CD4-positive, alpha-beta T cell treated with Interleukin-17A for 4 hours (primary cell): Measurements from ENCODE around the gene ADGRG3.
"Not testable (repeated sequence)": the region's sequence is repeated elsewhere in the genome, so short reads cannot be mapped to it uniquely, and the experiment has no call there.

Experiments
- DNase-seq: peaks from one replicate; pipeline ENCODE4 v3.0.0-alpha.2; 2020; ENCODE audit warnings: mixed read lengths

Gene ADGRG3

GRCh38 chr16:57722210-57722499, 54.0 kb downstream of the ADGRG3 start:
- no peak for DNase-seq

- no peak for DNase-seq
Measured at GRCh38 chr16:57722651-57723050, 54.5 kb downstream of the ADGRG3 start.

GRCh38 chr16:57723170-57723569, 55.1 kb downstream of the ADGRG3 start:
- no peak for DNase-seq

GRCh38 chr16:57724531-57724930, 56.4 kb downstream of the ADGRG3 start:
- no peak for DNase-seq

GRCh38 chr16:57725151-57725550, 57.0 kb downstream of the ADGRG3 start:
- DNase-seq: no peak

- DNase-seq: no peak
Measured at GRCh38 chr16:57725554-57725953, 57.4 kb downstream of the ADGRG3 start.

GRCh38 chr16:57725976-57726375, 57.9 kb downstream of the ADGRG3 start:
- DNase-seq: no peak

- DNase-seq: no peak
Measured at GRCh38 chr16:57726433-57726947, 58.4 kb downstream of the ADGRG3 start.

GRCh38 chr16:57727610-57728009, 59.5 kb downstream of the ADGRG3 start:
- DNase-seq: no peak

- DNase-seq: no peak
Measured at GRCh38 chr16:57728336-57729181, 60.5 kb downstream of the ADGRG3 start.

GRCh38 chr16:57729182-57729484, 61.0 kb downstream of the ADGRG3 start:
- no peak for DNase-seq

GRCh38 chr16:57729852-57730251, 61.7 kb downstream of the ADGRG3 start:
- not testable (repeated sequence) for DNase-seq

GRCh38 chr16:57730771-57731730, 62.9 kb downstream of the ADGRG3 start:
- DNase-seq: no peak

GRCh38 chr16:57732037-57732436, 63.9 kb downstream of the ADGRG3 start:
- no peak for DNase-seq

GRCh38 chr16:57732714-57733113, 64.6 kb downstream of the ADGRG3 start:
- DNase-seq: no peak

GRCh38 chr16:57734308-57734924, 66.3 kb downstream of the ADGRG3 start:
- no peak for DNase-seq

GRCh38 chr16:57734925-57735754, 67.0 kb downstream of the ADGRG3 start:
- peak; percentile 99 for DNase-seq

- no peak for DNase-seq
Measured at GRCh38 chr16:57735755-57736418, 67.8 kb downstream of the ADGRG3 start, which contains the start of gene KATNB1. Gene KATNB1, plus strand, starts transcription at chr16:57735770. Its CDS starts 1,474 bp downstream, at chr16:57737244.

- DNase-seq: peak; percentile 68
Measured at GRCh38 chr16:57736419-57737351, 68.6 kb downstream of the ADGRG3 start.

- no peak for DNase-seq
Measured at GRCh38 chr16:57738844-57739243, 70.7 kb downstream of the ADGRG3 start.
